GM18508 (cell line): ENCODE measurements around the gene METTL21C.

ENCODE experiments used
- ATAC-seq: cut with Tn5 transposase; IDR thresholded peaks from one replicate; pipeline ENCODE4 v1.9.1; 2021; ENCODE audit warnings: moderate number of reproducible peaks; ENCODE audit not compliant: insufficient read depth, unreplicated experiment

METTL21C gene

GRCh38 chr13:102694937-102695336 is at the start of gene METTL21C:
METTL21C (minus strand) TSS chr13:102695044; CDS start chr13:102694498, 546 bp downstream.
- no peak for ATAC-seq

GRCh38 chr13:102742506-102742905 is 47.7 kb upstream of the METTL21C start:
- ATAC-seq, result no peak

- ATAC-seq, result no peak
Measured at GRCh38 chr13:102742101-102742500, 47.3 kb upstream of the METTL21C start.

GRCh38 chr13:102729560-102730270 is 34.9 kb upstream of the METTL21C start:
- ATAC-seq, result no peak

- ATAC-seq, result no peak
Measured at GRCh38 chr13:102726430-102726829, 31.6 kb upstream of the METTL21C start.

GRCh38 chr13:102724923-102725322 is 30.1 kb upstream of the METTL21C start:
- no peak for ATAC-seq

GRCh38 chr13:102721800-102722231 is 27.0 kb upstream of the METTL21C start:
- no peak for ATAC-seq

- ATAC-seq, result no peak
Measured at GRCh38 chr13:102718746-102719145, 23.9 kb upstream of the METTL21C start.

- no peak for ATAC-seq
Measured at GRCh38 chr13:102715447-102715846, 20.6 kb upstream of the METTL21C start.

GRCh38 chr13:102710261-102710679 is 15.4 kb upstream of the METTL21C start:
- ATAC-seq, result no peak

- no peak for ATAC-seq
Measured at GRCh38 chr13:102709536-102709935, 14.7 kb upstream of the METTL21C start.

GRCh38 chr13:102708991-102709390 is 14.1 kb upstream of the METTL21C start:
- ATAC-seq, result no peak

- no peak for ATAC-seq
Measured at GRCh38 chr13:102708211-102708610, 13.4 kb upstream of the METTL21C start.

- ATAC-seq, result no peak
Measured at GRCh38 chr13:102707467-102707866, 12.6 kb upstream of the METTL21C start.

- ATAC-seq, result no peak
Measured at GRCh38 chr13:102704238-102705058, 9.6 kb upstream of the METTL21C start.

- no peak for ATAC-seq
Measured at GRCh38 chr13:102703726-102704035, 8.8 kb upstream of the METTL21C start.

- ATAC-seq, result no peak
Measured at GRCh38 chr13:102702965-102703725, 8.3 kb upstream of the METTL21C start.

- ATAC-seq, result no peak
Measured at GRCh38 chr13:102701331-102701730, 6.5 kb upstream of the METTL21C start.

GRCh38 chr13:102700088-102701031 is 5.5 kb upstream of the METTL21C start:
- ATAC-seq, result no peak

- no peak for ATAC-seq
Measured at GRCh38 chr13:102699504-102699903, 4.7 kb upstream of the METTL21C start.
